GM21390 (cell line): ENCODE data around the gene BROX.
"Not testable (repeated sequence)": the region's sequence is repeated elsewhere in the genome, so short reads cannot be mapped to it uniquely, and the experiment has no call there.

Experiments used
- ATAC-seq: cut with Tn5 transposase; IDR thresholded peaks from one replicate; pipeline ENCODE4 v1.9.1; 2021; ENCODE audit not compliant: unreplicated experiment

BROX gene

GRCh38 chr1:222712253-222713090 is at the start of gene BROX, which contains the start of gene AIDA:
Gene BROX (plus strand): TSS chr1:222712564. CDS start chr1:222715700, 3,136 bp downstream.
Gene AIDA (minus strand): TSS chr1:222712491. CDS start chr1:222712317, 174 bp downstream.
- ATAC-seq = peak; percentile 69

GRCh38 chr1:222663431-222663934 is 48.9 kb upstream of the BROX start:
- no peak for ATAC-seq

GRCh38 chr1:222665964-222666363 is 46.4 kb upstream of the BROX start:
- ATAC-seq = no peak

- ATAC-seq = not testable (repeated sequence)
These were observed 44.2 kb upstream of the BROX start for GRCh38 chr1:222668184-222668583.

- not testable (repeated sequence) for ATAC-seq
These were observed 43.3 kb upstream of the BROX start for GRCh38 chr1:222669107-222669506.

- no peak for ATAC-seq
These were observed 42.3 kb upstream of the BROX start for GRCh38 chr1:222670110-222670509.

GRCh38 chr1:222680080-222680479 is 32.3 kb upstream of the BROX start:
- ATAC-seq = no peak

- no peak for ATAC-seq
These were observed 21.3 kb upstream of the BROX start for GRCh38 chr1:222691016-222691415.

- no peak for ATAC-seq
These were observed 17.4 kb upstream of the BROX start for GRCh38 chr1:222694927-222695326.

GRCh38 chr1:222696741-222697140 is 15.6 kb upstream of the BROX start:
- no peak for ATAC-seq

- no peak for ATAC-seq
These were observed 15.2 kb upstream of the BROX start for GRCh38 chr1:222697203-222697602.

- no peak for ATAC-seq
These were observed 14.5 kb upstream of the BROX start for GRCh38 chr1:222697826-222698225.

- ATAC-seq = no peak
These were observed 10.2 kb upstream of the BROX start for GRCh38 chr1:222702210-222702609.

GRCh38 chr1:222704260-222704659 is 8.1 kb upstream of the BROX start:
- ATAC-seq = no peak

- no peak for ATAC-seq
These were observed 5.5 kb upstream of the BROX start for GRCh38 chr1:222706815-222707214.

GRCh38 chr1:222709700-222710153 is 2.6 kb upstream of the BROX start:
- ATAC-seq = no peak

- ATAC-seq = peak; percentile 37
These were observed 778 bp upstream of the BROX start for GRCh38 chr1:222711319-222712252.

- peak; percentile 63 for ATAC-seq
These were observed 962 bp downstream of the BROX start for GRCh38 chr1:222713091-222713961.

- no peak for ATAC-seq
These were observed 4.0 kb downstream of the BROX start for GRCh38 chr1:222716393-222716792.

GRCh38 chr1:222728746-222729145 is 16.4 kb downstream of the BROX start:
- ATAC-seq = no peak
